Measurements from ENCODE around the gene SMYD3. TPM values are rescaled to one million over a fixed set of nuclear protein-coding genes. Genes with fewer than 3 reads are reported as not detected.

The SMYD3 gene
- total and polyA plus RNA-seq, 8 donors: 20.4 to 35.1 (median 24.3) TPM

- TF ChIP-seq CTCF (IDR thresholded peaks at IDR 0.05): no peak
- Histone ChIP-seq H3K27me3 (no peaks in the 10 kb centered on the region), H3K9me3 (no peaks in the 10 kb centered on the region), H3K36me3 (no peaks in the 10 kb centered on the region), H3K4me1 (peaks cover 0 to 3% of the 10 kb centered on the region in 2 donors), H3K27ac (no peak overlapping the region), H3K4me3 (no peak overlapping the region)
- intact Hi-C loops (cut with DNase I): no loop called here
- no peak for ATAC-seq
- no peak for DNase-seq
Observed at GRCh38 chr1:246107516-246108277, 399.4 kb downstream of the SMYD3 start.

GRCh38 chr1:246106342-246106763 lies 400.7 kb downstream of the SMYD3 start:
- intact Hi-C loops (cut with DNase I): no loop called here
- Histone ChIP-seq H3K4me1 (peaks cover 0 to 3% of the 10 kb centered on the region in 2 donors), H3K27me3 (no peaks in the 10 kb centered on the region), H3K9me3 (no peaks in the 10 kb centered on the region), H3K36me3 (no peaks in the 10 kb centered on the region), H3K4me3 (no peak overlapping the region), H3K27ac (no peak overlapping the region)
- no peak for DNase-seq
- no peak for ATAC-seq
- no peak for TF ChIP-seq CTCF (IDR thresholded peaks at IDR 0.05)

GRCh38 chr1:246104927-246105326 lies 402.2 kb downstream of the SMYD3 start:
- Histone ChIP-seq H3K36me3 (no peaks in the 10 kb centered on the region), H3K4me3 (no peak overlapping the region), H3K4me1 (no peaks in the 10 kb centered on the region), H3K27me3 (no peaks in the 10 kb centered on the region), H3K27ac (no peak overlapping the region), H3K9me3 (no peaks in the 10 kb centered on the region)
- intact Hi-C loops (cut with DNase I): no loop called here
- DNase-seq: no peak
- no peak for ATAC-seq
- TF ChIP-seq CTCF (IDR thresholded peaks at IDR 0.05): no peak

- H3K4me3 ChIP-seq: no peak overlapping the region
- no peaks in the 10 kb centered on the region for H3K36me3 ChIP-seq
- TF ChIP-seq CTCF (IDR thresholded peaks at IDR 0.05): no peak
- ATAC-seq: no peak
- H3K27ac ChIP-seq: no peak overlapping the region
- intact Hi-C loops (cut with DNase I): no loop called here
- no peaks in the 10 kb centered on the region for H3K4me1 ChIP-seq
- H3K9me3 ChIP-seq: no peaks in the 10 kb centered on the region
- no peak for DNase-seq
- H3K27me3 ChIP-seq: no peaks in the 10 kb centered on the region
Observed at GRCh38 chr1:246099570-246099969, 407.5 kb downstream of the SMYD3 start.

- Histone ChIP-seq H3K4me1 (no peaks in the 10 kb centered on the region), H3K9me3 (no peaks in the 10 kb centered on the region), H3K4me3 (no peak overlapping the region), H3K36me3 (no peaks in the 10 kb centered on the region), H3K27me3 (no peaks in the 10 kb centered on the region), H3K27ac (no peak overlapping the region)
- no peak for DNase-seq
- no peak for TF ChIP-seq CTCF (IDR thresholded peaks at IDR 0.05)
- ATAC-seq: no peak
- intact Hi-C loops (cut with DNase I): no loop called here
Observed at GRCh38 chr1:246096356-246096755, 410.7 kb downstream of the SMYD3 start.
